HG03432 (cell line): ENCODE data around the gene MLXIPL.
"Not testable (repeated sequence)": the region's sequence is repeated elsewhere in the genome, so short reads cannot be mapped to it uniquely, and the experiment has no call there.

Experiments
- ATAC-seq: cut with Tn5 transposase; IDR thresholded peaks from one replicate; pipeline ENCODE4 v1.9.1; 2021; ENCODE audit warnings: mild to moderate bottlenecking, moderate library complexity; ENCODE audit not compliant: unreplicated experiment

MLXIPL gene

GRCh38 chr7:73585196-73585595 is 39.1 kb downstream of the MLXIPL start:
- ATAC-seq, result no peak

GRCh38 chr7:73582664-73583202 is 41.6 kb downstream of the MLXIPL start:
- no peak for ATAC-seq

GRCh38 chr7:73581006-73581405 is 43.3 kb downstream of the MLXIPL start:
- not testable (repeated sequence) for ATAC-seq

GRCh38 chr7:73578342-73579128 is 45.8 kb downstream of the MLXIPL start, which contains the start of gene TBL2:
TSS of gene TBL2 (minus strand) at chr7:73578579. CDS start at chr7:73578549, 30 bp downstream.
- peak; percentile 90 for ATAC-seq

GRCh38 chr7:73577627-73578341 is 46.5 kb downstream of the MLXIPL start:
- ATAC-seq, result peak; percentile 26

- ATAC-seq, result no peak
Observed at GRCh38 chr7:73573791-73574190, 50.5 kb downstream of the MLXIPL start.

GRCh38 chr7:73573276-73573675 is 51.0 kb downstream of the MLXIPL start:
- no peak for ATAC-seq

- ATAC-seq, result no peak
Observed at GRCh38 chr7:73572767-73573186, 51.5 kb downstream of the MLXIPL start.

GRCh38 chr7:73570977-73571376 is 53.3 kb downstream of the MLXIPL start:
- ATAC-seq, result no peak

GRCh38 chr7:73570521-73570920 is 53.8 kb downstream of the MLXIPL start:
- ATAC-seq, result no peak

- no peak for ATAC-seq
Observed at GRCh38 chr7:73569042-73569608, 55.2 kb downstream of the MLXIPL start.

- no peak for ATAC-seq
Observed at GRCh38 chr7:73567846-73568685, 56.3 kb downstream of the MLXIPL start.

- ATAC-seq, result no peak
Observed at GRCh38 chr7:73567140-73567539, 57.2 kb downstream of the MLXIPL start.

GRCh38 chr7:73566431-73566830 is 57.9 kb downstream of the MLXIPL start:
- not testable (repeated sequence) for ATAC-seq

- ATAC-seq, result no peak
Observed at GRCh38 chr7:73565675-73566340, 58.5 kb downstream of the MLXIPL start.

- peak; percentile 28 for ATAC-seq
Observed at GRCh38 chr7:73560109-73560835, 64.0 kb downstream of the MLXIPL start.

- peak; percentile 62 for ATAC-seq
Observed at GRCh38 chr7:73557397-73558257, 66.7 kb downstream of the MLXIPL start, which contains the start of gene BCL7B. TSS of gene BCL7B (minus strand) at chr7:73557690. CDS start at chr7:73557578, 112 bp downstream.

GRCh38 chr7:73557108-73557396 is 67.3 kb downstream of the MLXIPL start:
- peak; percentile 92 for ATAC-seq
